ENCODE data around the gene PPP1R12A. TPM values are rescaled to one million over a fixed set of nuclear protein-coding genes. Genes with fewer than 3 reads are reported as not detected.

PPP1R12A gene
- total and polyA plus RNA-seq, 11 donors: 16.8 to 77.8 (median 50.2) TPM

DNA sequence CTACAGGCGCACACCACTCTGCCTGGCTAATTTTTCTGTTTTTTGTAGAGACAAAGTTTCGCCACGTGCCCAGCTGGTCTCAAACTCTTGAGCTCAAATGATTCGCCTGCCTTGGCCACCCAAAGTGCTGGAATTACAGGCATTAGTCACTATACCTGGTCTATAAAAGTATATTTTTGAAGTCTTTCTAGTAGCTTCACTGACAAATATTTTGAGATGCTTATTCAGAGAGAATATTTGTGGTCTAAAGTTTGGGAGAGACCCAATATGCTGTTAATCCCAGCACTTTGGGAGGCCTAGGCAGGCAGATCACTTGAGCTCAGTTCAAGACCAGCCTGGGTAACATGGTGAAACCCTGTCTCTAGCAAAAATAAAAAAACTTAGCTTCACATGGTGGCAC lies 22.0 kb upstream of the PPP1R12A start:
- H3K9me3 ChIP-seq: peaks cover 0 to 24% (median 13%) of the 10 kb centered on the region in 12 donors
- no peak overlapping the region for H3K27ac ChIP-seq
- ATAC-seq: no peak
- TF ChIP-seq, protein P1, sequence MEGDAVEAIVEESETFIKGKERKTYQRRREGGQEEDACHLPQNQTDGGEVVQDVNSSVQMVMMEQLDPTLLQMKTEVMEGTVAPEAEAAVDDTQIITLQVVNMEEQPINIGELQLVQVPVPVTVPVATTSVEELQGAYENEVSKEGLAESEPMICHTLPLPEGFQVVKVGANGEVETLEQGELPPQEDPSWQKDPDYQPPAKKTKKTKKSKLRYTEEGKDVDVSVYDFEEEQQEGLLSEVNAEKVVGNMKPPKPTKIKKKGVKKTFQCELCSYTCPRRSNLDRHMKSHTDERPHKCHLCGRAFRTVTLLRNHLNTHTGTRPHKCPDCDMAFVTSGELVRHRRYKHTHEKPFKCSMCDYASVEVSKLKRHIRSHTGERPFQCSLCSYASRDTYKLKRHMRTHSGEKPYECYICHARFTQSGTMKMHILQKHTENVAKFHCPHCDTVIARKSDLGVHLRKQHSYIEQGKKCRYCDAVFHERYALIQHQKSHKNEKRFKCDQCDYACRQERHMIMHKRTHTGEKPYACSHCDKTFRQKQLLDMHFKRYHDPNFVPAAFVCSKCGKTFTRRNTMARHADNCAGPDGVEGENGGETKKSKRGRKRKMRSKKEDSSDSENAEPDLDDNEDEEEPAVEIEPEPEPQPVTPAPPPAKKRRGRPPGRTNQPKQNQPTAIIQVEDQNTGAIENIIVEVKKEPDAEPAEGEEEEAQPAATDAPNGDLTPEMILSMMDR (IDR thresholded peaks at IDR 0.05): no peak
- TF ChIP-seq POLR2A (IDR thresholded peaks at IDR 0.05): no peak
- intact Hi-C loops (cut with DNase I): no loop called here
- H3K4me3 ChIP-seq: no peak overlapping the region
- WGBS, 4 donors: 94 to 96% (median 96%) methylated on average over 4 of the region's 4 CpGs
- DNase-seq: no peak
- H3K27me3 ChIP-seq: no peaks in the 10 kb centered on the region
- H3K36me3 ChIP-seq: no peaks in the 10 kb centered on the region
- H3K4me1 ChIP-seq: peaks cover 0 to 11% (median 3%) of the 10 kb centered on the region in 12 donors

DNA sequence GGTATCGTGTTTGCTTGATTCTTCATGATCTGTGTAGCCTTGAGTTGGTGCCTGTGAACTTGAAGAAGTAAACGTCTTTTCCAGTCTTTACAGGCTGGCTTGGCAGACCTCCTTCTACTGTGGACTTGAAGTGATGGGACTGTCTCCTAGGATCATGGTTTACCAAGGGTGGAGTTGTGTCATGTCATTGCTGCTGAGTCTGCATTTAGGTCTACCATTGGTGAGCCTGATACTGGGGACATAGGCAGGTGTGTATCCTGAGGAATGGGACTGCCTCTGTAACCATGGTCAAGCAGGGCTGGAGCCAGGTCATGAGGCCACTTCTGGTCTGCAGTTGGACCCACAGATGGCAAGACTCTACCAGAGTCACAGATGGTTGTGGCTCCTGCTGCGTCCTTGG lies 20.7 kb upstream of the PPP1R12A start:
- intact Hi-C loops (cut with DNase I): no loop called here
- WGBS, 4 donors: 91 to 96% (median 93%) methylated on average over 3 of the region's 3 CpGs

DNA sequence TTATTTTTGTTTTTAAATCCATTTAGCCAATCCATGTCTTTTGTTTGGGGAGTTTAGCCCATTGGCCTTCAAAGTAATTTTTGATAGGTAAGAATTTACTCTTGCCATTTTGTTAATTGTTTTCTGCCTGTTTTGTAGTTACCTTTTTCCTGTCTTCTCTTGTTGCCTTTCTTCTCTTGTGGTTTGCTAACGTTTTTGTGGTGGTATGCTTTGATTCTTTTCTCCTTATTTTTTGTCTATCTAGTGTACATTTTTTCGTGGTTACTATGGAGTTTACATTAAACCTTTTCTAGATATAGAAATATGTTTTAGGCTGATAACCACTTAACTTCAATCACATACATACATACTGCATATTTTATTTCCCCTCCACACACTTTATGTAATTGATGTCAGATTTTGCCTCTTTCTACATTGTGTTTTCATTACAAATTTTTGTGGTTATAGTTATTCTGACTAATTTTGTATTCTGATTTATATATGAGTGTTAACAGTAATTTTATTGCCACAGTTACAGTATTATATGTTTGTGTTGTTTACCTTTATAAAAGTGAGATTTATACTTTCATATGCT lies 19.2 kb upstream of the PPP1R12A start:
- H3K27ac ChIP-seq: no peak overlapping the region
- intact Hi-C loops (cut with DNase I): no loop called here
- no peak for DNase-seq
- no peaks in the 10 kb centered on the region for H3K27me3 ChIP-seq
- ATAC-seq: no peak
- no peaks in the 10 kb centered on the region for H3K36me3 ChIP-seq
- H3K4me1 ChIP-seq: peaks cover 0 to 1% (median 0%) of the 10 kb centered on the region in 12 donors
- TF ChIP-seq POLR2A (IDR thresholded peaks at IDR 0.05): no peak
- TF ChIP-seq, protein P1 (IDR thresholded peaks at IDR 0.05): no peak
- 75 to 79% (median 76%) methylated on average over 2 of the region's 2 CpGs for WGBS, 4 donors
- no peak overlapping the region for H3K4me3 ChIP-seq
- peaks cover 0 to 24% (median 13%) of the 10 kb centered on the region in 12 donors for H3K9me3 ChIP-seq

More for the DNA sequence above, 20.7 kb upstream of the PPP1R12A start:
- no peak for TF ChIP-seq POLR2A (IDR thresholded peaks at IDR 0.05)
- TF ChIP-seq, protein P1 (IDR thresholded peaks at IDR 0.05): no peak
- DNase-seq: no peak
- no peaks in the 10 kb centered on the region for H3K27me3 ChIP-seq
- peaks cover 0 to 24% (median 13%) of the 10 kb centered on the region in 12 donors for H3K9me3 ChIP-seq
- H3K4me1 ChIP-seq: peaks cover 0 to 11% (median 3%) of the 10 kb centered on the region in 12 donors
- H3K27ac ChIP-seq: no peak overlapping the region
- peak in 1 of 4 donors; percentile 27 for ATAC-seq
- H3K36me3 ChIP-seq: no peaks in the 10 kb centered on the region
- no peak overlapping the region for H3K4me3 ChIP-seq

DNA sequence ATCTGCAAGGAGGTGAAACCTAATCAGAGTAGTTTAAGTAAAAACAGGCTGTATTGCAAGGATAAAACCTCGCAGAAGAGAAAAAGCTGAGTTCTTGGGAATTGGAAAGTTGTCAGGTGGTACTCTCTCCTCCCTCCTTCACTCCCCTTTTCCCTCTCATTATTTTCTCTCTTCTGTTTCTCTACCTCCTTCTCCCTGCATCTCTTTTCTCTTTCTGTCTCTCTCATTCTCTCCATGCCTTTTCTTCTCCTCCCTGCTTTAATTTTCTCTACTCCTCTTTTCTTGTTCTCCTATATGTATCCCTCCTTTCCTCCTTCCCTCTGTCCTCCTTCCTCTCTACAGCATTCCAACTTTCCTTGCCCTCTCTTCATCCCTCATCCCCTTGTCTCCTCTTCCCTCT lies 14.2 kb upstream of the PPP1R12A start:
- Histone ChIP-seq H3K36me3 (no peaks in the 10 kb centered on the region), H3K9me3 (peaks cover 0 to 7% (median 0%) of the 10 kb centered on the region in 12 donors), H3K4me3 (no peak overlapping the region), H3K4me1 (no peaks in the 10 kb centered on the region), H3K27ac (no peak overlapping the region), H3K27me3 (no peaks in the 10 kb centered on the region)
- TF ChIP-seq, protein P1 (IDR thresholded peaks at IDR 0.05): no peak
- no peak for TF ChIP-seq POLR2A (IDR thresholded peaks at IDR 0.05)
- intact Hi-C loops (cut with DNase I): no loop called here
- no peak for ATAC-seq
- 84 to 92% (median 90%) methylated on average over 1 of the region's 1 CpG for WGBS, 4 donors
- no peak for DNase-seq
